ENCODE measurements around the gene CDKN2AIP.

- no peak for TF ChIP-seq CTCF (conservative IDR thresholded peaks at IDR 0.05; ENCODE audit: low read length)
- TF ChIP-seq EZH2phosphoT487 (IDR thresholded peaks at IDR 0.05; ENCODE audit: borderline replicate concordance), result no peak
Observed at GRCh38 chr4:183469285-183469684, 24.8 kb downstream of the CDKN2AIP start.

Data from Loucy (cell line).